Common myeloid progenitor, CD34-positive (primary cell): ENCODE results near the gene FLVCR1.

ENCODE experiments used
- CTCF ChIA-PET: fragments of 350-600 bp; sonication (Branson Sonifier 250); formaldehyde crosslinking; loops from one replicate; lab custom pipeline; 2021; ENCODE audit warnings: antibody characterized with exemption; lab: Charles Lee
- POLR2A ChIA-PET: fragments of 350-600 bp; sonication (Branson Sonifier 250); formaldehyde crosslinking; loops from one replicate; lab custom pipeline; 2021; ENCODE audit warnings: antibody characterized with exemption; lab: Charles Lee
- DNase-seq, 3 donors: peaks; one replicate each; pipeline versions ENCODE4 v3.0.0 to v3.0.0-alpha.2; 2013
- H3K27ac ChIP-seq, 2 experiments: 1 replicate in 1 of 2; 2 replicates in 1 of 2; pipeline ENCODE4 v1.7.0; 2013; ENCODE audit warnings: inconsistent platforms in 2 of 2, low read length in 2 of 2, mild to moderate bottlenecking in 2 of 2, low read depth in 1 of 2, moderate library complexity in 1 of 2; ENCODE audit not compliant: severe bottlenecking in 2 of 2, insufficient read depth in 1 of 2, poor library complexity in 1 of 2
- H3K27me3 ChIP-seq, 5 experiments: replicated peaks in 2 of 5; 1 replicate in 3 of 5; 2 replicates in 2 of 5; pipeline versions ENCODE4 v1.6.1 to v1.7.0; 2013; ENCODE audit warnings: low read length in 4 of 5, mild to moderate bottlenecking in 2 of 5, moderate library complexity in 2 of 5, inconsistent platforms in 1 of 5; ENCODE audit not compliant: insufficient read depth in 5 of 5, control insufficient read depth in 4 of 5
- H3K36me3 ChIP-seq, 4 experiments: 1 replicate in 2 of 4; 2 replicates in 2 of 4; pipeline versions ENCODE4 v1.6.1 to v1.7.0; 2013; ENCODE audit warnings: low read length in 3 of 4, control low read depth in 1 of 4, mild to moderate bottlenecking in 1 of 4; ENCODE audit not compliant: control insufficient read depth in 4 of 4, insufficient read depth in 4 of 4
- H3K4me1 ChIP-seq, 4 experiments: 1 replicate in 3 of 4; 2 replicates in 1 of 4; pipeline versions ENCODE4 v1.6.1 to v1.7.1; 2013; ENCODE audit warnings: low read length in 3 of 4, mild to moderate bottlenecking in 3 of 4, control low read depth in 1 of 4, inconsistent platforms in 1 of 4, moderate library complexity in 1 of 4; ENCODE audit not compliant: control insufficient read depth in 4 of 4, insufficient read depth in 4 of 4; ENCODE audit errors: control extremely low read depth in 1 of 4
- H3K4me3 ChIP-seq, 7 experiments: 1 replicate in 4 of 7; 2 replicates in 3 of 7; pipeline versions ENCODE4 v1.5.1 to v1.7.0; 2013; ENCODE audit warnings: mild to moderate bottlenecking in 7 of 7, low read length in 6 of 7, moderate library complexity in 6 of 7, inconsistent platforms in 2 of 7, low read depth in 2 of 7, control low read depth in 1 of 7; ENCODE audit not compliant: insufficient read depth in 4 of 7, control insufficient read depth in 1 of 7; ENCODE audit errors: extremely low read depth in 1 of 7
- H3K9me3 ChIP-seq, 5 experiments: 1 replicate in 4 of 5; 2 replicates in 1 of 5; pipeline versions ENCODE4 v1.6.1 to v1.7.1; 2013; ENCODE audit warnings: low read length in 4 of 5, mild to moderate bottlenecking in 2 of 5, inconsistent platforms in 1 of 5, low read depth in 1 of 5, moderate library complexity in 1 of 5; ENCODE audit not compliant: control insufficient read depth in 4 of 5, insufficient read depth in 2 of 5; ENCODE audit errors: control extremely low read depth in 1 of 5
- WGBS: methylation state at CpG from one replicate; pipeline ENCODE4 v1.1.5; 2013; ENCODE audit not compliant: insufficient coverage; 5-methylcytosine and 5-hydroxymethylcytosine counted together

FLVCR1 gene

GRCh38 chr1:212871976-212872375 is 13.9 kb downstream of the FLVCR1 start:
- POLR2A ChIA-PET, result no interaction called here
- peaks cover 14 to 43% (median 27%) of the 10 kb centered on the region in 4 experiments for H3K36me3 ChIP-seq
- CTCF ChIA-PET, result interaction anchor here (1.3 kb wide), 1 partner anchor 44 kb away, joined by 4 read pairs; no protein-coding TSS in a partner anchor

GRCh38 chr1:212873518-212873917 is 15.4 kb downstream of the FLVCR1 start:
- Histone ChIP-seq H3K4me3 (no peak overlapping the region), H3K4me1 (no peaks in the 10 kb centered on the region), H3K27ac (no peak overlapping the region), H3K9me3 (no peaks in the 10 kb centered on the region), H3K36me3 (peaks cover 13 to 44% (median 28%) of the 10 kb centered on the region in 4 experiments), H3K27me3 (no peaks in the 10 kb centered on the region)
- 92% methylated on average over 1 of the region's 2 CpGs for WGBS
- no peak for DNase-seq
- ChIA-PET POLR2A (interaction anchor here (0.6 kb wide), 1 partner anchor 16 kb away, joined by 3 read pairs; no protein-coding TSS in a partner anchor), CTCF (interaction anchor here (1.0 kb wide), 3 partner anchors 9 to 58 kb away, joined by 3 read pairs; no protein-coding TSS in a partner anchor)

More at GRCh38 chr1:212871976-212872375, 13.9 kb downstream of the FLVCR1 start:
- no CpG with 5 or more reads among the region's 1 CpG for WGBS
- no peaks in the 10 kb centered on the region for H3K4me1 ChIP-seq
- no peaks in the 10 kb centered on the region for H3K9me3 ChIP-seq
- no peak overlapping the region for H3K4me3 ChIP-seq
- DNase-seq, result no peak
- no peak overlapping the region for H3K27ac ChIP-seq
- no peaks in the 10 kb centered on the region for H3K27me3 ChIP-seq

GRCh38 chr1:212878418-212878817 is 20.3 kb downstream of the FLVCR1 start:
- Histone ChIP-seq H3K27ac (no peak overlapping the region), H3K27me3 (no peaks in the 10 kb centered on the region), H3K9me3 (no peaks in the 10 kb centered on the region), H3K36me3 (peaks cover 14 to 31% (median 16%) of the 10 kb centered on the region in 4 experiments), H3K4me3 (no peak overlapping the region), H3K4me1 (no peaks in the 10 kb centered on the region)
- 100% methylated on average over 1 of the region's 6 CpGs for WGBS
- ChIA-PET POLR2A (no interaction called here), CTCF (interaction anchor here (0.6 to 1.4 kb wide), 2 partner anchors 38 to 86 kb away, joined by 3 read pairs; no protein-coding TSS in a partner anchor)
- no peak for DNase-seq

- ChIA-PET POLR2A (no interaction called here), CTCF (no interaction called here)
- no peaks in the 10 kb centered on the region for H3K27me3 ChIP-seq
- H3K9me3 ChIP-seq, result no peaks in the 10 kb centered on the region
- no peak overlapping the region for H3K27ac ChIP-seq
- 96% methylated on average over 4 of the region's 6 CpGs for WGBS
- no peak for DNase-seq
- H3K36me3 ChIP-seq, result peaks cover 11 to 37% (median 20%) of the 10 kb centered on the region in 4 experiments
- no peaks in the 10 kb centered on the region for H3K4me1 ChIP-seq
- H3K4me3 ChIP-seq, result no peak overlapping the region
These were observed 22.0 kb downstream of the FLVCR1 start for GRCh38 chr1:212879947-212880690.

- Histone ChIP-seq H3K4me1 (no peaks in the 10 kb centered on the region), H3K9me3 (no peaks in the 10 kb centered on the region), H3K4me3 (no peak overlapping the region), H3K27me3 (no peaks in the 10 kb centered on the region), H3K36me3 (peaks cover 13 to 64% (median 31%) of the 10 kb centered on the region in 4 experiments), H3K27ac (no peak overlapping the region)
- POLR2A ChIA-PET, result no interaction called here
- 100% methylated on average over 2 of the region's 4 CpGs for WGBS
- no peak for DNase-seq
- CTCF ChIA-PET, result no interaction called here
These were observed 26.5 kb downstream of the FLVCR1 start for GRCh38 chr1:212884592-212884991.

- POLR2A ChIA-PET, result no interaction called here
- Histone ChIP-seq H3K9me3 (no peaks in the 10 kb centered on the region), H3K4me3 (no peak overlapping the region), H3K36me3 (peaks cover 22 to 72% (median 46%) of the 10 kb centered on the region in 4 experiments), H3K4me1 (no peaks in the 10 kb centered on the region), H3K27me3 (no peaks in the 10 kb centered on the region), H3K27ac (no peak overlapping the region)
- no CpG with 5 or more reads among the region's 1 CpG for WGBS
- CTCF ChIA-PET, result interaction anchor here (0.6 kb wide), 1 partner anchor 76 kb away, joined by 3 read pairs; no protein-coding TSS in a partner anchor
- no peak for DNase-seq
These were observed 34.0 kb downstream of the FLVCR1 start for GRCh38 chr1:212892108-212892507.

GRCh38 chr1:212899845-212900244 is 41.8 kb downstream of the FLVCR1 start:
- POLR2A ChIA-PET, result no interaction called here
- CTCF ChIA-PET, result interaction anchor here (0.6 kb wide), 1 partner anchor 82 kb away, joined by 3 read pairs; no protein-coding TSS in a partner anchor
- Histone ChIP-seq H3K4me1 (no peaks in the 10 kb centered on the region), H3K27ac (no peak overlapping the region), H3K9me3 (peaks cover 5 to 30% (median 12%) of the 10 kb centered on the region in 5 experiments), H3K27me3 (no peaks in the 10 kb centered on the region), H3K36me3 (peaks cover 17 to 45% (median 32%) of the 10 kb centered on the region in 4 experiments), H3K4me3 (no peak overlapping the region)
- WGBS, result 86% methylated on average over 1 of the region's 1 CpG
- no peak for DNase-seq
